Epithelial cell of alveolus of lung (primary cell): ENCODE results near the gene WASF2. TPM values are rescaled to one million over a fixed set of nuclear protein-coding genes. Genes with fewer than 3 reads are reported as not detected.

Experiments
- total RNA-seq: library from RNA; depleted of rRNA; stranded (reverse); fragments of >200 nt; gene quantifications from 2 replicates; pipeline ENCODE4 v1.2.1, GENCODE V29; 2015

Gene WASF2
- total RNA-seq, result 28.8 and 54.2 TPM in 2 replicates

GRCh38 chr1:27489973-27490741 is at the start of gene WASF2:
Gene WASF2 (minus strand): TSS chr1:27490167. CDS start chr1:27428890, 61,277 bp downstream.

DNA sequence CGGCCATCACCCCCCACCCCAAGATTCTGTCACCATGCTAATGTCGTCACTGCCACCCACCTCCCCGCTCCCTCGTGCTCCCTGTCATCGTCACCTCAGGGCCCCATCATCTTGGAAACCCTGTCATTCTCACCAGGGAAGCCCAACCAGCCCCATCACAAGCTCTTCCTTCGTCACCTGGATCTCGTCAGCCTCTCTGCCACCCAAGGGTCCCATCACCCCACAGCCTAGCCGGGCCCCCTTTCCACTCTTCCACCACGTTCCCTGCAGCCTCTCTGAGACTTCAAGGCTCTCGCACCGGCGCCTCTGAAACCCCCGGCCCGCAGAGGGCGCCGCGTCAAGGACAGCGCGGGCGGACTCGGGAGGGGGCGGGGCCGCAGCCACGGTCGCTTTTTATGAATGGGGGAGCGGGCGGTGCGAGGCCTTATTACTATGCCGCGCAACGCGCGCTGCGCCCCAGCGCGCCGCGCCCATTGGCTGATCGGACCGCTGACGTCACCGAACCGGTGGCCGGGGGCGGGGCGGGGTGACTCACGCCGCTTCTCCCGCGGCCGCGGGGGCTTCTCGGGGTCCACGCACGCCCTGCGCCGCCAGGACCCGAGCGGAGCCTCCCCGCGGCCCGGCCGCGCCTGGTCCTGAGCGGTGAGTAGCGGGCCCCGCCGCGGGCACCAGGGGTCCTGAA is 97.7 kb downstream of the WASF2 start, which contains the start of gene GPR3:
TSS of gene GPR3 (plus strand) at position 527 of the 682 bp plus-strand sequence. CDS start 1,177 bp downstream, outside the sequence.

DNA sequence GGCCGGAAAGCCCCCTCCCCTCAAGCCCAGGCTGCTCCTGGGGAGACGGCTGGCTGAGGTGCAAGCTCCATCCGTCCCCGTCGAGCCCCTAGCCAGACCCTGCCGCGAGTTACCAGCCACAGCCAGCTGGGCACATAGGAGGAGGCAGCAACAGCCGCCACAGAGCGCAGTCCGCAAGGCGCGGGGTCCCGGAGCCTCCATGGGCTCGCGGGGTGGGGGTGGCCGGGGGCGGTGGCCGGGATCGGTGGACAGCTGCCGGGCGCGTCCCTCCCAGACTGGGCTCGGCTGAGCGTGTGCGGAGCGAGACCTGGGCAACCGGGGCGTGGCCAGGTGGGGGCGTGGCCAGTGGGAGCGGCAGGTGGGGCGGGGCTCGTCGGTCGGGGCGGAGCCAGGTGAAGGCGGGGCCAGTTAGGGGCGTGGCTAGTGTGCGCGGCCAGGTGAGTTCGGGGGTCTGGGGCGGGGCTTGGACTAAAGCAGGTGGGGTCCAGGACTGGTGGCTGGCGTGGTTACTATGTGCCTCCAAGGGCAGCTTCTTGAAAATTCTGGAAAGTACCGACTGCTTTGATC is 106.8 kb downstream of the WASF2 start, which contains the start of gene CD164L2:
TSS of gene CD164L2 (minus strand) at position 295 of the 567 bp plus-strand sequence. CDS start at position 201, 94 bp downstream.

GRCh38 chr1:27374362-27375086 is 115.4 kb downstream of the WASF2 start, which contains the start of gene FCN3:
Gene FCN3 (minus strand): TSS chr1:27374824. CDS start chr1:27374818, 6 bp downstream.

GRCh38 chr1:27366411-27367159 is 123.4 kb downstream of the WASF2 start, which contains the start of gene MAP3K6:
Gene MAP3K6 (minus strand): TSS chr1:27366961. CDS start chr1:27366597, 364 bp downstream.

Other genes starting within 250 kb of the WASF2 start
- gene TMEM222, start 168.0 kb downstream of the WASF2 start, total RNA-seq, result 28.5 and 32.5 TPM in 2 replicates
- 0.32 and 2.2 TPM in 2 replicates for gene SYTL1, start 148.1 kb downstream of the WASF2 start, total RNA-seq
- gene MAP3K6, start 123.2 kb downstream of the WASF2 start, total RNA-seq, result 11.8 and 16.0 TPM in 2 replicates
- gene FCN3, start 115.3 kb downstream of the WASF2 start, total RNA-seq, result not detected in 2 replicates
- gene CD164L2, start 106.8 kb downstream of the WASF2 start, total RNA-seq, result not detected in 2 replicates
- gene GPR3, start 97.5 kb downstream of the WASF2 start, total RNA-seq, result 2.2 and 2.8 TPM in 2 replicates
- 5.2 and 10.5 TPM in 2 replicates for gene AHDC1, start 114.0 kb upstream of the WASF2 start, total RNA-seq
- gene FGR, start 145.0 kb upstream of the WASF2 start, total RNA-seq, result not detected in 2 replicates
- 22.3 and 139 TPM in 2 replicates for gene IFI6, start 182.0 kb upstream of the WASF2 start, total RNA-seq
- 6.9 and 8.7 TPM in 2 replicates for gene FAM76A, start 235.8 kb upstream of the WASF2 start, total RNA-seq